HEK293T (cell line): Measurements from ENCODE around the gene GABRG3.

Experiments used
- BHLHE40 ChIP-seq: fragments of 450-650 bp; IDR thresholded peaks from 2 replicates; pipeline ENCODE4 v1.6.1; 2016; ENCODE audit warnings: mild to moderate bottlenecking, moderate library complexity, borderline replicate concordance
- FOXA1 ChIP-seq: fragments of 450-650 bp; IDR thresholded peaks from 2 replicates; pipeline ENCODE4 v1.6.1; 2016; ENCODE audit warnings: mild to moderate bottlenecking
- FOXK2 ChIP-seq: fragments of 450-650 bp; IDR thresholded peaks from 2 replicates; pipeline ENCODE4 v1.6.1; 2016; ENCODE audit warnings: mild to moderate bottlenecking
- FOXM1 ChIP-seq: fragments of 450-650 bp; IDR thresholded peaks from 2 replicates; pipeline ENCODE4 v1.6.1; 2017; ENCODE audit warnings: mild to moderate bottlenecking, borderline replicate concordance
- SP1 ChIP-seq: fragments of 450-650 bp; IDR thresholded peaks from 2 replicates; pipeline ENCODE4 v1.6.1; 2017

GRCh38 chr15:27273506-27273905, 302.5 kb downstream of the GABRG3 start:
- TF ChIP-seq FOXA1 (no peak), BHLHE40 (no peak), FOXM1 (no peak), SP1 (no peak), FOXK2 (no peak)
